Stomach smooth muscle (tissue), 2 donors: ENCODE results near the gene VTI1A.
"Not testable (repeated sequence)": the region's sequence is repeated elsewhere in the genome, so short reads cannot be mapped to it uniquely, and the experiment has no call there.

Source experiments
- H3K27ac ChIP-seq: one replicate; pipeline ENCODE4 v1.7.0; 2013; ENCODE audit warnings: mild to moderate bottlenecking, low read length, inconsistent platforms
- H3K27me3 ChIP-seq, 2 donors: one replicate each; pipeline ENCODE4 v1.7.0; 2013; ENCODE audit warnings: low read length in 2 of 2; ENCODE audit not compliant: insufficient read depth in 2 of 2, control insufficient read depth in 1 of 2
- H3K36me3 ChIP-seq, 2 donors: one replicate each; pipeline ENCODE4 v1.7.0; 2013; ENCODE audit warnings: low read length in 2 of 2; ENCODE audit not compliant: control insufficient read depth in 2 of 2, insufficient read depth in 2 of 2
- H3K4me1 ChIP-seq: one replicate; pipeline ENCODE4 v1.7.0; 2013; ENCODE audit warnings: low read length; ENCODE audit not compliant: control insufficient read depth, insufficient read depth
- H3K4me3 ChIP-seq, 2 donors: one replicate each; pipeline ENCODE4 v1.7.0; 2013; ENCODE audit warnings: low read length in 2 of 2
- H3K9ac ChIP-seq, 2 donors: one replicate each; pipeline ENCODE4 v1.7.0; 2013; ENCODE audit warnings: low read length in 2 of 2, mild to moderate bottlenecking in 1 of 2
- H3K9me3 ChIP-seq, 2 donors: one replicate each; pipeline ENCODE4 v1.7.0; 2013; ENCODE audit warnings: low read length in 2 of 2; ENCODE audit not compliant: control insufficient read depth in 2 of 2
- donor health status: healthy.
- donor health status: Pancreatic carcinoma.

The VTI1A gene

DNA sequence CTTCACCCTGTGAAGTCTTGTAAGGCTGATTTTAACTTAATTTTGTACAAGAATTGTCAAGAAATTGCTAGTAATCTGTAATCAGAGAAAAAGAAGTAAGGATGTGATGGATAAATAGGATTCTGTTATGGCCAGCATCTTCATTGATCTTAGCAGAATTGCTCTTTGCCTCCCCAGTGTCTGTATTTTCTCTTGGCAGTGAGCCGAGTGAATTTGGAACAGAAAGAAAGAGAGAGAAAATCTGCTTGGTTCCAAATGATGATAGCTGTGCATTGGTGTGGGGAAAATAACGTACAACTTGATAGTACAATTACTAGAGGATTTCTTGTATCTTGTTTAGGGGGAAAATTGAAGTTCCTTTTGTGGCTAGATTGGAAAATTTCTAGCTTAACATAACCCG is 34.6 kb downstream of the VTI1A start:
- no peak overlapping the region for H3K9ac ChIP-seq
- no peak overlapping the region for H3K27ac ChIP-seq
- H3K36me3 ChIP-seq: no peaks in the 10 kb centered on the region
- H3K4me1 ChIP-seq: no peaks in the 10 kb centered on the region
- no peak overlapping the region for H3K4me3 ChIP-seq
- H3K9me3 ChIP-seq: no peaks in the 10 kb centered on the region
- H3K27me3 ChIP-seq: no peaks in the 10 kb centered on the region

DNA sequence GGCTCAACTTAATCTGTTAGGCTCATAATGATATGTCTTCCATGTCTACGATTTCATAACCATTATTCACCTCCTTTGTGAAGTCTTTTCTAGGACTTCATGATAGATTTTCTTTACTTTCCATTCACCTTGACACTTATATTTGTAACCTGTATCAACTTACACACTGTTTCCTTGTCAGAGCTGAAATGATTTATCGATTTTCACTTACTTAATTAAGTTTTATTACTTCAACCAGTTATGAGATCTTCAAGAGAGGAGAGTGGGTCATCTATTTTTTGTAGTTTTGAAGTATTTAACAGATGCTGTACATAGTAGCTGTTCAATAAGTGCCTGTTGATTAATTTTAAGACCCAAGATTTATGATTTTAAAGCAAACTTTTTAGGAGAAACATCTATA is 37.4 kb downstream of the VTI1A start:
- Histone ChIP-seq H3K4me3 (no peak overlapping the region), H3K36me3 (no peaks in the 10 kb centered on the region), H3K9me3 (no peaks in the 10 kb centered on the region), H3K9ac (no peak overlapping the region), H3K27me3 (no peaks in the 10 kb centered on the region), H3K4me1 (no peaks in the 10 kb centered on the region), H3K27ac (no peak overlapping the region)

GRCh38 chr10:112487964-112488363 is 40.9 kb downstream of the VTI1A start:
- no peaks in the 10 kb centered on the region for H3K27me3 ChIP-seq
- H3K4me3 ChIP-seq: no peak overlapping the region
- H3K9ac ChIP-seq: no peak overlapping the region

GRCh38 chr10:112490545-112490944 is 43.5 kb downstream of the VTI1A start:
- Histone ChIP-seq H3K4me3 (no peak overlapping the region), H3K27me3 (no peaks in the 10 kb centered on the region), H3K9me3 (no peaks in the 10 kb centered on the region), H3K4me1 (no peaks in the 10 kb centered on the region), H3K27ac (no peak overlapping the region), H3K36me3 (no peaks in the 10 kb centered on the region), H3K9ac (no peak overlapping the region)

More at GRCh38 chr10:112487964-112488363, 40.9 kb downstream of the VTI1A start:
- H3K27ac ChIP-seq: no peak overlapping the region
- no peaks in the 10 kb centered on the region for H3K9me3 ChIP-seq
- H3K4me1 ChIP-seq: no peaks in the 10 kb centered on the region
- H3K36me3 ChIP-seq: no peaks in the 10 kb centered on the region

DNA sequence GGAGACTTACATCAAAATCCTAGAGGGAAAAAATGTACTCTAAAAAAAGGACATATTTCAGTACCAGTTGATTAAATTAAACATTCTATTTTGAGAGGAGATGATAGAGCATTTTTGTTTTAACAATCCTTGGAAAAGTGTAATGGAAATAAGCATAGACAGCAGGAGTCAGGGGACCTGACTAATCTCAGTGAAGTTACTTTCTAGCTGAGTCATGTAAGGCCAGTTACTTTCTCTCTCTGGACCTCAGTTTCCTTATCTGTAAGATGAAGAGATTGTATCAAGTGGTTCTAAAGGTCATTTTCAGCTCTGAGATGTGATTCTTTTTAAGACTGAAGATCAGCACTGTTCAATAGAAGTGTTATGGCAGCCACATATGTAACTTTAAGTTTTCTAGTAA is 44.1 kb downstream of the VTI1A start:
- Histone ChIP-seq H3K27me3 (no peaks in the 10 kb centered on the region), H3K4me1 (no peaks in the 10 kb centered on the region), H3K4me3 (no peak overlapping the region), H3K9ac (no peak overlapping the region), H3K9me3 (no peaks in the 10 kb centered on the region), H3K36me3 (no peaks in the 10 kb centered on the region), H3K27ac (no peak overlapping the region)

DNA sequence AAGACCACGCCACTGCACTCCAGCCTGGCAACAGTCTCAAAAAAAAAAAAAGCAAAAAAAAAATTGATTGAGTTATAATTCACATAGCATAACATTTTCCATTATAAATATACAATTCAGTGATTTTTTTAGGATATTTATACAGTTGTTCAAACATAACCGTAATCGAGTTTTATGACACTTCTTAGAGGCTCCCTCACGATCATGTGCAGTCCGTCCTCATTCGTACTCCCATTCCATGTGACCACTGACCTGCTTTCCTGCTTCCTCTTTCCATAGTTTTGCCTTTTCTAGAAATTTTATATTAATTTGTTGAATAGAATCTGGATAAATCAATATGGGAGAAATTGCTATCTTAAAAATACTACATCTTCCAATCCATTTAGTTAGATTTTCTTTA is 45.7 kb downstream of the VTI1A start:
- H3K27ac ChIP-seq: no peak overlapping the region
- no peaks in the 10 kb centered on the region for H3K9me3 ChIP-seq
- no peaks in the 10 kb centered on the region for H3K27me3 ChIP-seq
- H3K4me1 ChIP-seq: no peaks in the 10 kb centered on the region
- H3K36me3 ChIP-seq: no peaks in the 10 kb centered on the region
- no peak overlapping the region for H3K9ac ChIP-seq
- no peak overlapping the region for H3K4me3 ChIP-seq

GRCh38 chr10:112497347-112497950 is 50.4 kb downstream of the VTI1A start:
- Histone ChIP-seq H3K27me3 (no peaks in the 10 kb centered on the region), H3K9ac (no peak overlapping the region), H3K27ac (no peak overlapping the region), H3K4me1 (no peaks in the 10 kb centered on the region), H3K36me3 (no peaks in the 10 kb centered on the region), H3K9me3 (no peaks in the 10 kb centered on the region), H3K4me3 (no peak overlapping the region)

DNA sequence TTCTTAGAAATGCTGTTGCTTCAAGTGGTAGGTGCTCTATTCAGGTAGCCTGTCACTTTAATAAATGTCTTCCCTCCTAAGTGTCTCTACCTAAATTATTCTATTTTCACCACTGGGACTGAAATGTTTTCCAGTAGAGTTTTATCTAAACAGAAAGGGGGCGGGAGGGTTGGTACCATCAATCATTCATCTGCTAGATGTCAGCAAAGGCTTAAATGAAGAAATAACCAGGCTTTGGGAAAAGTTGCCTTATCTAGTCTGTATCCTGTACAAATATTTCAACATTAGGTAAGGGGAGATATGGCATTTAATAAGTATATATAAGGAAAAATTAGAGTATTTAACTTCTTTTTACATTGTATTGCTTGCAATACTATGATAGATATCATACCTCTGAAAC is 51.8 kb downstream of the VTI1A start:
- H3K4me3 ChIP-seq: no peak overlapping the region
- H3K9me3 ChIP-seq: no peaks in the 10 kb centered on the region
- H3K27ac ChIP-seq: no peak overlapping the region
- H3K9ac ChIP-seq: no peak overlapping the region
- H3K27me3 ChIP-seq: no peaks in the 10 kb centered on the region
- no peaks in the 10 kb centered on the region for H3K36me3 ChIP-seq
- no peaks in the 10 kb centered on the region for H3K4me1 ChIP-seq

GRCh38 chr10:112499985-112500384 is 53.0 kb downstream of the VTI1A start:
- not testable (repeated sequence) for H3K27ac ChIP-seq, H3K27me3 ChIP-seq, H3K36me3 ChIP-seq, H3K4me1 ChIP-seq, H3K9ac ChIP-seq, H3K9me3 ChIP-seq, H3K4me3 ChIP-seq

GRCh38 chr10:112502536-112502935 is 55.5 kb downstream of the VTI1A start:
- H3K36me3 ChIP-seq: no peaks in the 10 kb centered on the region
- no peak overlapping the region for H3K27ac ChIP-seq
- no peaks in the 10 kb centered on the region for H3K4me1 ChIP-seq
- no peak overlapping the region for H3K4me3 ChIP-seq
- H3K27me3 ChIP-seq: no peaks in the 10 kb centered on the region
- H3K9me3 ChIP-seq: no peaks in the 10 kb centered on the region
- no peak overlapping the region for H3K9ac ChIP-seq

DNA sequence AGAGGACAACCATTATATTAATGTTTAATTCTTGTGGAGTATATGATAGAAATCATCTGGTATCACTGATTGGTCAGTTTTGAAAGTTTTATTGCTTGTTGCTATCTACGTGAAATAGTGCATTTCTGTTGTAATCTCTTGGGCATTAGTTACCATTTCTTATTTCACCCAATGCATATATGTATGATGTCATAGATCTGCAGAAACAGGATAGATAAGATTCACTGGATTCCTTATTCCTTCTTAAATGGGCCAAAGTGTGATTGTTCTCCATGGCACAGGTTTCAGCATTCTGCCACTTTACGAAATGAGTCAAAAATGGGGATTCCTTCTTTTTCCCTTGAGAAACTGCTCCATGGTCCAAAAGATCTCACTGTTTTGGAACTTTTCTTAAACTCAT is 56.6 kb downstream of the VTI1A start:
- Histone ChIP-seq H3K27ac (no peak overlapping the region), H3K4me1 (no peaks in the 10 kb centered on the region), H3K9me3 (no peaks in the 10 kb centered on the region), H3K9ac (no peak overlapping the region), H3K27me3 (no peaks in the 10 kb centered on the region), H3K4me3 (no peak overlapping the region), H3K36me3 (no peaks in the 10 kb centered on the region)
